NCI-H345 treated with DMSO at 0.1 percent for 48 hours (cell line): Measurements from ENCODE around the gene GGA1.

Experiments used
- DNase-seq: peaks from one replicate; lab custom pipeline; 2025; ENCODE audit not compliant: unreplicated experiment; lab: John Stamatoyannopoulos, UW

GGA1 gene

GRCh38 chr22:37672920-37673455, 64.4 kb downstream of the GGA1 start:
- DNase-seq: no peak

GRCh38 chr22:37674248-37674647, 65.6 kb downstream of the GGA1 start:
- no peak for DNase-seq

- DNase-seq: peak; percentile 40
Observed at GRCh38 chr22:37674951-37675929, 66.6 kb downstream of the GGA1 start, which contains the start of gene LGALS1. Gene LGALS1, plus strand, starts transcription at chr22:37675636. Its CDS starts 67 bp downstream, at chr22:37675703.

- DNase-seq: no peak
Observed at GRCh38 chr22:37675930-37676735, 67.5 kb downstream of the GGA1 start.

- DNase-seq: peak; percentile 24
Observed at GRCh38 chr22:37676736-37677492, 68.3 kb downstream of the GGA1 start.

- no peak for DNase-seq
Observed at GRCh38 chr22:37677493-37677974, 68.9 kb downstream of the GGA1 start.

- no peak for DNase-seq
Observed at GRCh38 chr22:37678372-37678771, 69.7 kb downstream of the GGA1 start.

GRCh38 chr22:37679670-37680069, 71.0 kb downstream of the GGA1 start:
- DNase-seq: no peak

GRCh38 chr22:37680191-37680851, 71.7 kb downstream of the GGA1 start:
- DNase-seq: no peak

GRCh38 chr22:37681001-37681424, 72.4 kb downstream of the GGA1 start:
- no peak for DNase-seq

- peak; percentile 7 for DNase-seq
Observed at GRCh38 chr22:37681556-37682049, 73.0 kb downstream of the GGA1 start.
